HG02678 (cell line): ENCODE measurements around the gene ASCC2.
"Not testable (repeated sequence)": the region's sequence is repeated elsewhere in the genome, so short reads cannot be mapped to it uniquely, and the experiment has no call there.

ENCODE experiments used
- ATAC-seq: cut with Tn5 transposase; IDR thresholded peaks from one replicate; pipeline ENCODE4 v1.9.1; 2021; ENCODE audit warnings: mild to moderate bottlenecking, moderate library complexity; ENCODE audit not compliant: unreplicated experiment

ASCC2 gene

GRCh38 chr22:29837741-29838598 is at the start of gene ASCC2:
ASCC2 (minus strand) TSS chr22:29838274; CDS start chr22:29832325, 5,949 bp downstream.
- ATAC-seq, result peak; percentile 98

DNA sequence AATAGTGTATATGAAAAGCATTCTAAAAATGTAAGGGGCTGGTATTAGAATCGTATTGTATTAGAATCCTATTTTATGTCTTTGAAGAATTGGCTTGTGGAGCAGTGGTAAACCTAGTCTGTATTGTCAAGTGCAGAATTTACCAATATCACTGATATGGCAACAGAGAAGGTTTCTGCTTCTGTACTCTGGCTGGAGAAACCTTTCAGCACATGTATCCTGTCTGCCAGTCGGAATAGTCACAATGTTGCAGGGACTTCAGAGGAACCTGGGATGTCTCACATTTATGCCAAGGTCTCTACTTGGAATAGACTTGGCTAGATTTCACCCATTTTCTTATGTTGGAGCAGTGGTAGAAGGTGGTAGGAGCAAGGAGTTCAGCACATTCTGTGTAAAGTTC is 49.3 kb upstream of the ASCC2 start:
- ATAC-seq, result no peak

DNA sequence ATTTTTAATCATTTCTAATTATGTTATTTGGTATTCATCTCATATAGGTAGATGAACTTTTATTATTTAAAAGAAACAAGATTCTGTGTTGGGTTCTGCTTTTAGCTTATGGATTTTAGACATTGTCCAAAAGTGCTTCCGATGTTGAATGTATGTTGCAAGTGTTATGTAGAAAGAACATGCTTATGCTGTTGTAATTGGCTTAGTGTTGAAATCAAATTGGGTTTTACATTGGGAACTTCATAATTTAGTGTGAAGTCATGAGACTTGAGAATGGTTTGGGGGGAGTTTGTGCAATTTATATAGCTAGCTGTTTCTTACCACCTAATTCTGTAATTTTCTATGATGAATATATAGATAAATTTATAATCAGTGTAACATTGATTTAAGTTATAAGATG is 48.5 kb upstream of the ASCC2 start:
- ATAC-seq, result no peak

- ATAC-seq, result no peak
Measured at GRCh38 chr22:29885610-29886009, 47.5 kb upstream of the ASCC2 start.

GRCh38 chr22:29883775-29884097 is 45.7 kb upstream of the ASCC2 start:
- ATAC-seq, result no peak

DNA sequence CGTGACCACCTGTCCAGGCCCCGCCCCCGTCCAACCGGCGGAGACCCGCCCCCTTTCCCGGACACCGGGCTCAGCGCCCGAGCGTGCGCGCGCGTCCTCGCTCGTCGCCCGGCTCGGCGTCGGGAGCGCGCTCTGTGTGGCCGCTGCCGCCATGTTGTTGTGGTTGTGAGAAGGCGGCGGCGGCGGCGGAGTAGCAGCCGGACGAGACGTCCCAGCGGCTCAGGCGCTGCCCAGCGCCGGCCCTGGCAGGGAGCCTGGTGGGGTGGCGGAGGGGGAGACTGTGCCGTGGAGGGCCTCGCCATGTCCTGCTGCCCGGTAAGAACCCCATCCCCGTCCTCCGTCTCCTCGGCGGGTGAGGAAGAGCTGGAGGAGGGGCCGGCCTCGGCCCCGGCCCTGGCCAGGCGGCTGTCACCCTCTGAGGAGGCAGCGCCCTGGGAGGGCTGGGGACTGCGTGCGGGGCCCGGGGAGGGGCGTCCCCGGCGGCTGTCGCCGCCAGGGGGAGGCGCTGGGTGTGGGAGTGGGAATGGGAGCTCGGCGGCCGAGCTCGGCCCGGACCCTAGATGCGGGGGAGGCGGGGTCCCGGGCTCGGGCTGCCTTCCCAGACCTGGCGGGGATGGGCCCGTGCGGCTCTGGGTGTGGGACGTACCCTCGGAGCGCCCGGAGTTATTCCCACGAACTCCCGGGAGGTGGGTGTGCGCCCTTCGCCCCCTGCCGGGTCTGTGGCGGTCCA is 45.1 kb upstream of the ASCC2 start, which contains the start of gene MTMR3:
TSS of gene MTMR3 (plus strand) at position 130 of the 730 bp plus-strand sequence. CDS start 87,886 bp downstream, outside the sequence.
- ATAC-seq, result peak; percentile 72

DNA sequence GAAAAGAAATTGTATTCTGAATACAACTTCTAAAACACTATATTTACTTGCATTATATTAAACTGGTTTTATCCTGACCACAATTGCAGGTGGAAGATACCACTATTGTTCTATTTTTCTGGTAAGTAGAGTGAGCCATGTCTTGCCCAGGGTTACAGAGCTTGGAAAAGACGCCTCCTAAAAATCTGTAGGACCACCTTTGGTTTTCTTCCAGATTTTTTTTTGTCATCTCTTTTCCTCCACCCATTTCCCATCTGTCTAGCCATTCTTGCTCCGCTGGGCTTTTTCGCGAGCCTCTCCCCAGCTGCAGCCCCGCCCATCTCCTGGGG is 44.6 kb upstream of the ASCC2 start:
- no peak for ATAC-seq

DNA sequence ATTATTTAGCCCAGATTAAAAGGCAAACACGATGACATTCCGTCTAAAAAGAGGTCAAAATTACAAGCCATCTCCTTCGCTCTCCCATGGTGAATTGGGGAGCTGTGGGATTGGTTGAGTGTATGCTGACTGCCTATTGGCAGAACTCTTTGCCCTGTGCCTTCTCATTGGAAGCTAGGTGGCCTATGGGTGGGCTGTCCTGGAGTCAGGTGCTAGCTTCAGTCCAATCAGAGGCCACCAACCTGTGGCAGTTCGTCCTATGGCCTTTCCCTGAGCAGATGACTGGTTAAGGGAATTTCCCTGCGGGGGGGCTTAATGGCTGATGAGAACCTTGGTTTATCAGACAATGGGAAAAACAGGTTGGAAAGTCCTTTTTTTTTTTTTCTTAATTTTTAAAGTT is 41.7 kb upstream of the ASCC2 start:
- ATAC-seq, result no peak

DNA sequence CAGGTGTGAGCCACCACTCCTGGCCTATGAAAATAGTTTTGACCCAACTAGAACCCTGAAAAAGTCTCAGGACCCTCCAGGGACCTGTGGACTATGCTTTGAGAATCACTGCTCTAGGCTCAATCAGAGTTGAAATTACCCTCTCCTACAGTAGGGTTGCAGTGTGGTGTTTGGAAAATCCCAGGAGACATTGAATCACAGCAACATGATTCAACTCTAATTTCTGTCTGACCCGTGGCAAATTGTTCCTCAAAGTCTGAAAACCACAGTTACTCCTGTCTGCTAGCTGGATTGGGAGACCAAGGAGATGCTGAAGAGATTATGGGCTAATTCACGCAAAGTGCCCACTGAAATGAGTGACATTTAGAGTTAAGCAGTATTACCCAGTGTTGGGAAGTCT is 39.5 kb upstream of the ASCC2 start:
- ATAC-seq, result no peak

- ATAC-seq, result no peak
Measured at GRCh38 chr22:29873943-29874342, 35.9 kb upstream of the ASCC2 start.

- no peak for ATAC-seq
Measured at GRCh38 chr22:29872989-29873388, 34.9 kb upstream of the ASCC2 start.

- no peak for ATAC-seq
Measured at GRCh38 chr22:29872144-29872893, 34.2 kb upstream of the ASCC2 start.

DNA sequence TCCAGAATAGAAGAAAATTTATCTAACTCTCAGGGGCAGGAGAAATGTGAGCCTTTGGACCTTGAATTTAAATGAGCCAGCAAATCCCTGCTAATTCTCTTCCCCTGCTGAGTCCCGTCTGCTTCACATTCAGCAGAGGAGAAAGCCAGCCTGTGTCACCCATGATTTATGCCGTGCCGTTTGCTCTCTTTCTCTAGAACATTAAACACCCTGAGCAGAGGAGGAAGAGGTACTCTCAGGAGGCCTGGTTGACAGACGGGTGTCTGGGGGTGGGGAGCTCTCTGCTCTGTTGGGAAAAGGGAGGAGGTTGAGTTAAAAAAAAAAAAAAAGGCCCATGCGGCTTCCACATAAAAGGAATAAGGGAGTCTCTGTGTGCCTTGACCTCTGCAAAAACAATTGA is 33.6 kb upstream of the ASCC2 start:
- no peak for ATAC-seq

DNA sequence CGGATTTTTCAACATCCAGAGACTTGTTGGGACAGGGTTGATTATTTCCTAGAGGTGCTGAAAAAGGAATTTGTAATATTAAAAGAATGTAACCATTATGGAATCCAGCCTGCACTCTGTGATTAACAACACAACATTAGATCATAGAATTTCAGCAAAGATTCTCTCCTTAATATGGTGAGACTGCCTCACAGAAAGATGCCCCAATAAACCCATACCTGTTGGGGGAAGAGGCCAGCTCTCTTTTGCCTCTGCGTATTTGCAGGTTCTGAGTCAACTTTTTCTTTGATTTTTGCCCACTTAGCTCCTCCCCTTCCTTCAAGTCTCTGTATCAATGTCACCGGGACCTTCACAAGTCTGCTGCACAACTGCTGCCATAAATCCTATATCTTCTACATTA is 32.5 kb upstream of the ASCC2 start:
- no peak for ATAC-seq

DNA sequence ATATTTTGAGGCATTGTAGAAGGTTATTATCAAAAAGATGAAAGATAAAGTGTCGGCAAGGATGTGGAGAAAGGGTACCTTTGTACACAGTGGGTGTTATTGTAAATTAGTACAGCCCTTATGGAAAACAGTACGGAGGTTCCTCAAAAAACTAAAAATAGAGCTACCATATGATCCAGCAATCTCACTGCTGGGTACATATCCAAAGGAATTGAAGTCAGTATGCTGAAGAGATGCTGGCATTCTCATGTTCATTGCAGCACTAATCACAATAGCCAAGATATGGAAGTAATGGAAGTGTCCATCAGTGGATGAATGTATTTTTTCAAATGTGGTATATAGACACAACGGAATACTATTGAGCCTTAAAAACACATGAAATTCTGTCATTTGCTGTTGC is 29.8 kb upstream of the ASCC2 start:
- ATAC-seq, result no peak

GRCh38 chr22:29867260-29867659 is 29.2 kb upstream of the ASCC2 start:
- no peak for ATAC-seq

- ATAC-seq, result not testable (repeated sequence)
Measured at GRCh38 chr22:29865572-29865971, 27.5 kb upstream of the ASCC2 start.

- ATAC-seq, result no peak
Measured at GRCh38 chr22:29861672-29862297, 23.7 kb upstream of the ASCC2 start.

- no peak for ATAC-seq
Measured at GRCh38 chr22:29860006-29860766, 22.1 kb upstream of the ASCC2 start.

DNA sequence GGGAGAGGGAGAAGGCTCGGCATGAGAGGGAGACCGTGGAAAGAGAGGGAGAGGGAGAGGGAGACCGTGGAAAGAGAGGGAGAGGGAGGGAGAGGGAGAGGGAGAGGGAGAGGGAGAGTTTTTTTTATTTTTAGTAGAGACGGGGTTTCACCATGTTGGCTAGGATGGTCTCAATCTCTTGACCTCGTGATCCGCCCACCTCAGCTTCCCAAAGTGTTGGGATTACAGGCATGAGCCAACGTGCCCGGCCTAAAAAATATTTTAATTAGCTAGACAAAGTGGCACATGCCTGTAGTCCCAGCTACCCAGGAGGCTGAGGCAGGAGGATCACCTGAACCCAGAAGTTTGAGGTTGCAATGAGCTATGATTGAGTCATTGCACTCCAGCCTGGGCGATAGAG is 21.0 kb upstream of the ASCC2 start:
- ATAC-seq, result not testable (repeated sequence)
